HuH-7.5 (cell line): ENCODE results near the gene AP1S3.
"Not testable (repeated sequence)": the region's sequence is repeated elsewhere in the genome, so short reads cannot be mapped to it uniquely, and the experiment has no call there.

Experiments
- DNase-seq: peaks from one replicate; pipeline ENCODE4 v3.0.0; 2011; ENCODE audit warnings: low spot score

The AP1S3 gene

GRCh38 chr2:223853425-223853837 is 16.0 kb upstream of the AP1S3 start:
- DNase-seq: no peak

- DNase-seq: no peak
Observed at GRCh38 chr2:223852281-223852795, 15.0 kb upstream of the AP1S3 start.

GRCh38 chr2:223847410-223847809 is 10.0 kb upstream of the AP1S3 start:
- no peak for DNase-seq

GRCh38 chr2:223846515-223846914 is 9.1 kb upstream of the AP1S3 start:
- no peak for DNase-seq

- no peak for DNase-seq
Observed at GRCh38 chr2:223841436-223842190, 4.2 kb upstream of the AP1S3 start.

GRCh38 chr2:223835701-223836532 is 1.5 kb downstream of the AP1S3 start:
- DNase-seq: no peak

GRCh38 chr2:223834431-223834830 is 3.0 kb downstream of the AP1S3 start:
- no peak for DNase-seq

- no peak for DNase-seq
Observed at GRCh38 chr2:223832241-223832903, 5.0 kb downstream of the AP1S3 start.

- DNase-seq: no peak
Observed at GRCh38 chr2:223829128-223829527, 8.3 kb downstream of the AP1S3 start.

GRCh38 chr2:223828314-223828713 is 9.1 kb downstream of the AP1S3 start:
- DNase-seq: no peak

- no peak for DNase-seq
Observed at GRCh38 chr2:223826995-223827394, 10.4 kb downstream of the AP1S3 start.

GRCh38 chr2:223824301-223824700 is 13.1 kb downstream of the AP1S3 start:
- DNase-seq: no peak

- DNase-seq: no peak
Observed at GRCh38 chr2:223822818-223823217, 14.6 kb downstream of the AP1S3 start.

GRCh38 chr2:223820549-223820948 is 16.8 kb downstream of the AP1S3 start:
- DNase-seq: no peak

GRCh38 chr2:223819891-223820290 is 17.5 kb downstream of the AP1S3 start:
- no peak for DNase-seq

GRCh38 chr2:223815884-223816570 is 21.4 kb downstream of the AP1S3 start:
- no peak for DNase-seq

GRCh38 chr2:223815186-223815883 is 22.0 kb downstream of the AP1S3 start:
- no peak for DNase-seq

GRCh38 chr2:223814764-223815163 is 22.6 kb downstream of the AP1S3 start:
- DNase-seq: not testable (repeated sequence)

- no peak for DNase-seq
Observed at GRCh38 chr2:223813329-223813728, 24.1 kb downstream of the AP1S3 start.

GRCh38 chr2:223811757-223812156 is 25.6 kb downstream of the AP1S3 start:
- no peak for DNase-seq

GRCh38 chr2:223805008-223805407 is 32.4 kb downstream of the AP1S3 start:
- DNase-seq: no peak
